Measurements from ENCODE around the gene NTPCR.
A peak's percentile ranks its signal among the peaks of the same experiment; 100 is the strongest.
"Not testable (repeated sequence)": the region's sequence is repeated elsewhere in the genome, so short reads cannot be mapped to it uniquely, and the experiment has no call there.

NTPCR gene

GRCh38 chr1:232912845-232913580 is 37.4 kb upstream of the NTPCR start:
- Mint-ChIP-seq H3K4me1 (peaks cover under 1% of the 10 kb centered on the region), H3K27ac (ENCODE audit: low read depth) (no peak overlapping the region), H3K9me3 (no peaks in the 10 kb centered on the region), H3K36me3 (ENCODE audit: insufficient read depth) (no peaks in the 10 kb centered on the region), H3K27me3 (no peaks in the 10 kb centered on the region), H3K4me3 (no peak overlapping the region)
- DNase-seq (ENCODE audit: low spot score in 2 of 2) = no peak
- ATAC-seq (replicated peaks; ENCODE audit: extremely low read depth, poor library complexity, severe bottlenecking) = no peak

DNA sequence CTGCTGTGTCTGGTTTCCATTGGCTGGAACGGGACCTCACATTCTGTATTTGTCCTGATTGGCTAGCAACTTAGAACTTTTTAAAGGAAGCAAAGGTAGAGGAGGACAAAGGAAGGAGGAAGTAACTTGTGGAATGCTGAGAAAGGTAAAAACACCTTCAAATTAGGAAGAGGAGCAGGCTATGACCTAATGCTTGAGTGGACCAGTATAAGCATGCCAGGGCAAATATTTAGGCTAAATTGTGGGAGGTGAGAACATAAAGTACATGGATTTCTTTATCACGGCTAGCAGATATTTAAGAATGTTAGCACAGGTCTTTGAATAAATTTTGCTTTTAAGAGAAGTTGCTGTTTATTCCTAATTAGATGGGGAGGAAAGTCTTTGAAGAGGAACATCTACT is 36.1 kb upstream of the NTPCR start:
- not testable (repeated sequence) for H3K27me3 Mint-ChIP-seq; H3K36me3 Mint-ChIP-seq (ENCODE audit: insufficient read depth); H3K4me1 Mint-ChIP-seq; ATAC-seq (replicated peaks; ENCODE audit: extremely low read depth, poor library complexity, severe bottlenecking); H3K4me3 Mint-ChIP-seq; H3K27ac Mint-ChIP-seq (ENCODE audit: low read depth); DNase-seq (ENCODE audit: low spot score in 2 of 2); H3K9me3 Mint-ChIP-seq

DNA sequence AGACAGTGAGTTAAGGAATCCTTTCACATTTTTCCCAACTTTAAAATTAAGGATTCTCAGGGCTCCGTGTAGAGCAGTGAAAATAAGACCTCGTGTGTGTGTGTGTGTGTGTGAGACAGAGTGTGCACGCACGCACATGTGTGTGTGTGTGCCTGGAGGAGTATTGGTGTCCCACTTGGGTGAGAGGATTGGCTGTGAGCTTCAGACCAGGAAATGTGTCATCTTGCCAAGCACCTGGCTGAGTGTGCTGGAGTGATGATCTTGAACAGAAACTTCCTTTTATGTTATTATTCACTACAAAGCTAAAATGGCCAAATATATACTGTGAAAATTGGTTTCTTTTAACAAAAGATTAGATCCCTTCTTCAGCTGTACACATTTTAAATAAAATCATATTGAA is 35.2 kb upstream of the NTPCR start:
- Mint-ChIP-seq H3K27me3 (no peaks in the 10 kb centered on the region), H3K27ac (ENCODE audit: low read depth) (no peak overlapping the region), H3K36me3 (ENCODE audit: insufficient read depth) (no peaks in the 10 kb centered on the region), H3K4me1 (peaks cover 5% of the 10 kb centered on the region), H3K9me3 (no peaks in the 10 kb centered on the region), H3K4me3 (no peak overlapping the region)
- ATAC-seq (replicated peaks; ENCODE audit: extremely low read depth, poor library complexity, severe bottlenecking) = no peak
- no peak for DNase-seq (ENCODE audit: low spot score in 2 of 2)

- ATAC-seq (replicated peaks; ENCODE audit: extremely low read depth, poor library complexity, severe bottlenecking) (no peak), DNase-seq (ENCODE audit: low spot score in 2 of 2) (no peak)
- no peaks in the 10 kb centered on the region for H3K27me3 Mint-ChIP-seq
- H3K4me3 Mint-ChIP-seq = no peak overlapping the region
- no peak overlapping the region for H3K27ac Mint-ChIP-seq (ENCODE audit: low read depth)
- H3K4me1 Mint-ChIP-seq = peaks cover 5% of the 10 kb centered on the region
- H3K9me3 Mint-ChIP-seq = no peaks in the 10 kb centered on the region
- no peaks in the 10 kb centered on the region for H3K36me3 Mint-ChIP-seq (ENCODE audit: insufficient read depth)
Observed at GRCh38 chr1:232917053-232917452, 33.4 kb upstream of the NTPCR start.

DNA sequence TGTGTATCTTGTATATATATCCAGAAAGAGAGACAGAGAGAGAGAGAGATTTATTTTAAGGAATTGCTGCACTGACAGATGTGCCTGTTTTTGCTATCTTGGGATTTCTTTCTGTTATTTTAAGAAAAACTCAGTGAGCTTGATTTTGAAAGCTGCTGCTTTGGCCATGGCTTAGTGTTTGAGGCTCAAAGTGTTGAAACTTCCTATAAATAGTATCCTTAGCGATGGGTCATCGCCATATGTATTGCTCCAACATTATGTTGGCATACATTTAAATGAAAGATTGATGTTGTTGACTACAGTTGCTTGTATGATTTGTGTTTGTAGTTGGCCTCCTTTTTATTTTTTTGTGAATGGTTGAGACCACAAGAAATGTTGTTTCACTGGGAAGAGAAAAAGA is 29.0 kb upstream of the NTPCR start:
- no peaks in the 10 kb centered on the region for H3K27me3 Mint-ChIP-seq
- H3K36me3 Mint-ChIP-seq (ENCODE audit: insufficient read depth) = peaks cover 2% of the 10 kb centered on the region
- H3K27ac Mint-ChIP-seq (ENCODE audit: low read depth) = no peak overlapping the region
- H3K9me3 Mint-ChIP-seq = no peaks in the 10 kb centered on the region
- DNase-seq (ENCODE audit: low spot score in 2 of 2) (no peak), ATAC-seq (replicated peaks; ENCODE audit: extremely low read depth, poor library complexity, severe bottlenecking) (no peak)
- H3K4me3 Mint-ChIP-seq = no peak overlapping the region
- H3K4me1 Mint-ChIP-seq = peaks cover 37% of the 10 kb centered on the region

DNA sequence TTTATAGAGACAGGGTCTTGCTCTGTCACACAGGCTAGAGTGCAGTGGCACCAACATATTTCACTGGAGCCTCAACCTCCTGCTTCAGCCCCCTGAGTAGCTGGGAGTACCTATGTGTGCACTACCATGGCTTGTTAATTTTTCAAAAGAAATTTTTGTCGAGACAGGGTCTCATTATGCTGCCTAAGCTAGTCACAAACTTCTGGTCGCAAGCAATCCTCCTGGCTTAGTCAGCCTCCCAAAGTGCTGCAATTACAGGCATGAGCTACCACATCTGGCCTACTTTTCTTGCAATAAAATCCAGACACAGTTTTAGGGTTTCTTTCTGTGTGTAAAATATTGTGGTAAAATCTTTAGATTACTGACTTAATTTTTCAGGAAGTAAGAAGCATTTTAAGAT is 27.9 kb upstream of the NTPCR start:
- no peaks in the 10 kb centered on the region for H3K27me3 Mint-ChIP-seq
- no peak overlapping the region for H3K27ac Mint-ChIP-seq (ENCODE audit: low read depth)
- peaks cover 37% of the 10 kb centered on the region for H3K4me1 Mint-ChIP-seq
- ATAC-seq (replicated peaks; ENCODE audit: extremely low read depth, poor library complexity, severe bottlenecking) = no peak
- no peak for DNase-seq (ENCODE audit: low spot score in 2 of 2)
- H3K36me3 Mint-ChIP-seq (ENCODE audit: insufficient read depth) = peaks cover 2% of the 10 kb centered on the region
- no peak overlapping the region for H3K4me3 Mint-ChIP-seq
- no peaks in the 10 kb centered on the region for H3K9me3 Mint-ChIP-seq

- Mint-ChIP-seq H3K27me3 (no peaks in the 10 kb centered on the region), H3K36me3 (ENCODE audit: insufficient read depth) (peaks cover 2% of the 10 kb centered on the region), H3K4me1 (peaks cover 33% of the 10 kb centered on the region), H3K9me3 (no peaks in the 10 kb centered on the region), H3K4me3 (peak overlapping the region; percentile 71), H3K27ac (ENCODE audit: low read depth) (peak overlapping the region; percentile 76)
- ATAC-seq (replicated peaks; ENCODE audit: extremely low read depth, poor library complexity, severe bottlenecking) = peak; percentile 97
- DNase-seq (ENCODE audit: low spot score in 2 of 2) = peak in 1 of 2 donors; percentile 53
Observed at GRCh38 chr1:232923739-232924386, 26.5 kb upstream of the NTPCR start.

DNA sequence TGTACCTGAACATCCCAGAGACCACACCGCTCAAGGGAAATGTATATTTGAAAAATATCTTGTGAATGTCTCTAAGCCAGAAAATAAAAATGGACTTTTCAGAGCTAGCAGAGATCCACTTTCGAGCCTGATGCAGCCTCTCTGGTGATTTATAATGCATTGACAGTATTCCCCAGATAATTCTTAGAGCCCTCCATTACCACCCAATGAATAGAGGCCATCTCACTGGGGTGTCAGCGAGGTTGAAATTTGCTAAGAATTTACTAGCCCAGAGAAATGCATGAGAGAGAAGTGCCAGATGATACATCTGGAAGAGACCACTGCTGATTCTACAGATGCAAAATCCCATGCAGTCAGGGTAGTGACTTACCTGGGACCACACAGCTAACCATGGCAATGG is 25.5 kb upstream of the NTPCR start:
- no peaks in the 10 kb centered on the region for H3K9me3 Mint-ChIP-seq
- H3K27ac Mint-ChIP-seq (ENCODE audit: low read depth) = peak overlapping the region; percentile 75
- ATAC-seq (replicated peaks; ENCODE audit: extremely low read depth, poor library complexity, severe bottlenecking) = no peak
- peaks cover 33% of the 10 kb centered on the region for H3K4me1 Mint-ChIP-seq
- H3K4me3 Mint-ChIP-seq = peak overlapping the region; percentile 48
- no peaks in the 10 kb centered on the region for H3K27me3 Mint-ChIP-seq
- peaks cover 2% of the 10 kb centered on the region for H3K36me3 Mint-ChIP-seq (ENCODE audit: insufficient read depth)
- DNase-seq (ENCODE audit: low spot score in 2 of 2) = no peak

DNA sequence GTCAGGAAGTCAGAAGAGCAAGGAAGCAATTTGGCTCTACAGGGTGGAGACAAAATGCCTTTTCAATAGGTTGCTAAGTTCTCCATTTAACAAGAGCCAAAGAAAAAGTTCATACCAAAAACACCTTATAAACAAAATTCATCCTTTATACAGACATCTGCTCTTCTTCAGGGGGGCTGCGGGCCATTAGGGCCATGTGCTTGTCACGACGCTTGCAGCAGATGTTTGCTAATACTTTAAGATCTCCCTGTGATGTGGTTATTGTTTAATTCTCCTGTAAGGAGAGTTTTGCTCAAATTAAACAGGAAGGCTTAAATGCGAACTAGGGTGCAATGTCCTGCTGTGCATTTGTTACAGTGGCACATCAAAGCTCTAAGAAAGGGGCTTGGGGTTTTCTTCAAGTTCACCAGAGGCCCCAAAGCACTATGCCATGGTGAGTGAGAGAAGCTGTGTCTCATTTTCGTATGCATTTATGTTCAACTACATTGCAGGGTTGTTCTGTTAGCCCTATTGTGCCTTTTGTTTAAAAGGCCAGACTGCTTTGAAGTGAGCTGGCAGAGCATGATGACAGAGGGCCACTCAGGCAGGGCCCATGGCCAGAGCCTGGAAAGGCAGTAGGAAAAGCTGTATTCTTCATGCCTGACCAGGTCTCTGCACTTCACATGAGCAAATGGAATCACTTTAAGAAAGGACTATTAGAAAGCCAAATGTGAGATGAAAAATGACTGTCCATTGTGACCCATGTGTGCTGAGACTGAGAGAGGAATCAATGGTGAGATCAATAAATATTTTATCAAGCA is 24.8 kb upstream of the NTPCR start:
- DNase-seq (ENCODE audit: low spot score in 2 of 2) (no peak), ATAC-seq (replicated peaks; ENCODE audit: extremely low read depth, poor library complexity, severe bottlenecking) (no peak)
- Mint-ChIP-seq H3K9me3 (no peaks in the 10 kb centered on the region), H3K27me3 (no peaks in the 10 kb centered on the region), H3K4me3 (peak overlapping the region; percentile 48), H3K36me3 (ENCODE audit: insufficient read depth) (peaks cover 2% of the 10 kb centered on the region), H3K4me1 (peaks cover 33% of the 10 kb centered on the region), H3K27ac (ENCODE audit: low read depth) (peak overlapping the region; percentile 75)

GRCh38 chr1:232927166-232927565 is 23.2 kb upstream of the NTPCR start:
- peaks cover 33% of the 10 kb centered on the region for H3K4me1 Mint-ChIP-seq
- not testable (repeated sequence) for H3K36me3 Mint-ChIP-seq (ENCODE audit: insufficient read depth); H3K9me3 Mint-ChIP-seq; DNase-seq (ENCODE audit: low spot score in 2 of 2); ATAC-seq (replicated peaks; ENCODE audit: extremely low read depth, poor library complexity, severe bottlenecking); H3K4me3 Mint-ChIP-seq; H3K27me3 Mint-ChIP-seq; H3K27ac Mint-ChIP-seq (ENCODE audit: low read depth)

DNA sequence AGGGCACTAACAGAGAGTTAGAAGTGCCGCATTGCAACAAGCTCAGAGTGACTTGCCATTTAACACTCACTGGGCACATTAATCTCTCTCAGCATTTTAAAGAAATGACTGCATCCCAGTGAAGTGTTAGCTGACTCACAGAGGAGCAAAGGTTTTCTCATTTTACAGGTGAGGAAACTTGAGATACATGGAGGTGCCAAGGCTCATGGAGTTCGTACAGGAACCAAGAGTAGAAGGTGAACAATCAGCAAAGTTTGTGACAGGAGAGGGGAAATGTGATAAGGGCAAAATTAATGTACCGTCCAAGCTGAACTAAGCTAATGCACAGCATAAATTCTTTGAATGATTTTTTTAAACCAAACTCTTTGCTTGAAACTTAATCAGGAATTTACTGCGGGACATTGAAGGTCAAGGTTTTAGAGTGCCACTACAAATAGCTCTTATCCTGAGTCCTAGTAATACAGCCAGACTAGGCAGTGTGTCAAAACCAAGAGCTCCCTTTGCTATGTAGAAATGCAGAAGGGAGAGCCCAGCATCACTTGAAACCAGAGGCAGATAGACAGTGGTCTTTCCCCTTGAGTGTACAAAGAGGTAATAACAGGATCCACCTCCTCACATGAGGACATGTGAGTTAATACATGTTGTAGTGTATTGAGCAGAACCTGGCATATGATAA is 22.4 kb upstream of the NTPCR start:
- Mint-ChIP-seq H3K36me3 (ENCODE audit: insufficient read depth) (peaks cover 2% of the 10 kb centered on the region), H3K27ac (ENCODE audit: low read depth) (no peak overlapping the region), H3K4me3 (no peak overlapping the region), H3K27me3 (no peaks in the 10 kb centered on the region), H3K4me1 (peaks cover 29% of the 10 kb centered on the region), H3K9me3 (no peaks in the 10 kb centered on the region)
- ATAC-seq (replicated peaks; ENCODE audit: extremely low read depth, poor library complexity, severe bottlenecking) = no peak
- no peak for DNase-seq (ENCODE audit: low spot score in 2 of 2)
